Activated B cell treated with CpG ODN at 0.5 μM for 24 hours (primary cell): ENCODE measurements around the gene SHQ1. TPM values are rescaled to one million over a fixed set of nuclear protein-coding genes. Genes with fewer than 3 reads are reported as not detected.

Source experiments
- ATAC-seq: fragments of 200-7000 bp; cut with Tn5 transposase; one replicate; pipeline ENCODE4 v1.10.0; 2021; ENCODE audit warnings: low read depth, mild to moderate bottlenecking, moderate library complexity
- CTCF ChIA-PET: fragments of 350-600 bp; sonication (Branson Sonifier 250); formaldehyde crosslinking; loops from one replicate; lab custom pipeline; 2021; ENCODE audit warnings: antibody characterized with exemption; lab: Charles Lee
- POLR2A ChIA-PET: fragments of 350-600 bp; sonication (Branson Sonifier 250); formaldehyde crosslinking; loops from one replicate; lab custom pipeline; 2021; ENCODE audit warnings: antibody characterized with exemption; lab: Charles Lee
- DNase-seq: peaks from one replicate; pipeline ENCODE4 v3.0.0; 2022
- H3K27ac Mint-ChIP-seq: one replicate; pipeline ENCODE4 v1.8.0; 2020; ENCODE audit warnings: mixed read lengths
- H3K27me3 Mint-ChIP-seq: one replicate; pipeline ENCODE4 v1.8.0; 2021; ENCODE audit warnings: mixed read lengths
- H3K36me3 Mint-ChIP-seq: one replicate; pipeline ENCODE4 v1.8.0; 2021; ENCODE audit warnings: low read depth, mixed read lengths
- H3K4me1 Mint-ChIP-seq: one replicate; pipeline ENCODE4 v1.8.0; 2021; ENCODE audit warnings: mixed read lengths
- H3K4me3 Mint-ChIP-seq: one replicate; pipeline ENCODE4 v1.8.0; 2020; ENCODE audit warnings: mild to moderate bottlenecking, mixed read lengths
- H3K9me3 Mint-ChIP-seq: one replicate; pipeline ENCODE4 v1.8.0; 2020; ENCODE audit warnings: mixed read lengths
- CTCF ChIP-seq: fragments of 200-600 bp; IDR thresholded peaks from one replicate; pipeline ENCODE4 v1.8.0; 2022; ENCODE audit warnings: antibody characterized with exemption, mild to moderate bottlenecking
- intact Hi-C: fragments of 100-400 bp; cut with micrococcal nuclease; formaldehyde crosslinking; loops from one replicate; pipeline ENCODE4 v1.15.1; 2024
- total RNA-seq: library from RNA; stranded (reverse); gene quantifications from 2 replicates; pipeline ENCODE4 v1.2.3, GENCODE V29; 2022

The SHQ1 gene
- total RNA-seq, 1 donor from 2014 or later = 25.3 TPM

GRCh38 chr3:72753495-72753894 is 94.8 kb downstream of the SHQ1 start:
- Mint-ChIP-seq H3K9me3 (no peaks in the 10 kb centered on the region), H3K27ac (no peak overlapping the region), H3K4me3 (no peak overlapping the region), H3K27me3 (peaks cover 18% of the 10 kb centered on the region), H3K4me1 (peaks cover 28% of the 10 kb centered on the region), H3K36me3 (peaks cover 25% of the 10 kb centered on the region)
- DNase-seq = no peak
- ATAC-seq = no peak
- ChIA-PET CTCF (no interaction called here), POLR2A (no interaction called here)
- intact Hi-C loops = no loop called here
- no peak for TF ChIP-seq CTCF

- ATAC-seq (no peak), DNase-seq (no peak)
- H3K4me3 Mint-ChIP-seq = no peak overlapping the region
- peaks cover 25% of the 10 kb centered on the region for H3K36me3 Mint-ChIP-seq
- intact Hi-C loops = no loop called here
- peaks cover 2% of the 10 kb centered on the region for H3K4me1 Mint-ChIP-seq
- no peak overlapping the region for H3K27ac Mint-ChIP-seq
- no peak for TF ChIP-seq CTCF
- H3K27me3 Mint-ChIP-seq = peaks cover 32% of the 10 kb centered on the region
- POLR2A ChIA-PET = no interaction called here
- no peaks in the 10 kb centered on the region for H3K9me3 Mint-ChIP-seq
- CTCF ChIA-PET = no interaction called here
Observed at GRCh38 chr3:72750405-72750965, 97.8 kb downstream of the SHQ1 start.

- POLR2A ChIA-PET = no interaction called here
- Mint-ChIP-seq H3K4me1 (peaks cover 2% of the 10 kb centered on the region), H3K36me3 (peaks cover 23% of the 10 kb centered on the region), H3K27ac (no peak overlapping the region), H3K9me3 (no peaks in the 10 kb centered on the region), H3K4me3 (no peak overlapping the region), H3K27me3 (peaks cover 31% of the 10 kb centered on the region)
- DNase-seq (no peak), ATAC-seq (no peak)
- intact Hi-C loops = no loop called here
- CTCF ChIA-PET = no interaction called here
- no peak for TF ChIP-seq CTCF
Observed at GRCh38 chr3:72748659-72749058, 99.6 kb downstream of the SHQ1 start.

GRCh38 chr3:72746430-72747411 is 101.5 kb downstream of the SHQ1 start:
- Mint-ChIP-seq H3K27me3 (peaks cover 34% of the 10 kb centered on the region), H3K4me1 (peaks cover 4% of the 10 kb centered on the region), H3K4me3 (no peak overlapping the region), H3K27ac (no peak overlapping the region), H3K9me3 (no peaks in the 10 kb centered on the region), H3K36me3 (peaks cover 16% of the 10 kb centered on the region)
- intact Hi-C loops = no loop called here
- ChIA-PET CTCF (no interaction called here), POLR2A (no interaction called here)
- TF ChIP-seq CTCF = no peak
- DNase-seq (no peak), ATAC-seq (no peak)
